NCI-H1436 (cell line): ENCODE data around the gene ATXN1.
A peak's percentile ranks its signal among the peaks of the same experiment; 100 is the strongest.

Experiments
- DNase-seq: peaks from one replicate; lab custom pipeline; 2025; lab: John Stamatoyannopoulos, UW

ATXN1 gene

GRCh38 chr6:16762268-16762549 lies 949 bp upstream of the ATXN1 start:
- DNase-seq, result peak; percentile 20

- DNase-seq, result peak; percentile 76
Observed at GRCh38 chr6:16761471-16762267, 409 bp upstream of the ATXN1 start.

- peak; percentile 43 for DNase-seq
Observed at GRCh38 chr6:16759646-16760515, 1.4 kb downstream of the ATXN1 start.

GRCh38 chr6:16759181-16759645 lies 2.0 kb downstream of the ATXN1 start:
- no peak for DNase-seq

GRCh38 chr6:16758163-16758975 lies 2.9 kb downstream of the ATXN1 start:
- peak; percentile 46 for DNase-seq

GRCh38 chr6:16757332-16757731 lies 3.9 kb downstream of the ATXN1 start:
- no peak for DNase-seq

GRCh38 chr6:16756660-16757255 lies 4.5 kb downstream of the ATXN1 start:
- no peak for DNase-seq

GRCh38 chr6:16755544-16755943 lies 5.7 kb downstream of the ATXN1 start:
- DNase-seq, result no peak

GRCh38 chr6:16754876-16755275 lies 6.4 kb downstream of the ATXN1 start:
- no peak for DNase-seq

GRCh38 chr6:16754274-16754673 lies 7.0 kb downstream of the ATXN1 start:
- no peak for DNase-seq

GRCh38 chr6:16753341-16753740 lies 7.9 kb downstream of the ATXN1 start:
- DNase-seq, result no peak

- DNase-seq, result no peak
Observed at GRCh38 chr6:16752206-16752866, 8.9 kb downstream of the ATXN1 start.

- no peak for DNase-seq
Observed at GRCh38 chr6:16751251-16751946, 9.9 kb downstream of the ATXN1 start.

- no peak for DNase-seq
Observed at GRCh38 chr6:16750566-16750965, 10.7 kb downstream of the ATXN1 start.

GRCh38 chr6:16749516-16750485 lies 11.5 kb downstream of the ATXN1 start:
- DNase-seq, result no peak

GRCh38 chr6:16748025-16748319 lies 13.3 kb downstream of the ATXN1 start:
- DNase-seq, result no peak

- DNase-seq, result no peak
Observed at GRCh38 chr6:16747232-16748024, 13.8 kb downstream of the ATXN1 start.

- no peak for DNase-seq
Observed at GRCh38 chr6:16746812-16747211, 14.4 kb downstream of the ATXN1 start.

- no peak for DNase-seq
Observed at GRCh38 chr6:16746401-16746800, 14.9 kb downstream of the ATXN1 start.
